ENCODE measurements around the gene PPP1R18.

Gene PPP1R18

DNA sequence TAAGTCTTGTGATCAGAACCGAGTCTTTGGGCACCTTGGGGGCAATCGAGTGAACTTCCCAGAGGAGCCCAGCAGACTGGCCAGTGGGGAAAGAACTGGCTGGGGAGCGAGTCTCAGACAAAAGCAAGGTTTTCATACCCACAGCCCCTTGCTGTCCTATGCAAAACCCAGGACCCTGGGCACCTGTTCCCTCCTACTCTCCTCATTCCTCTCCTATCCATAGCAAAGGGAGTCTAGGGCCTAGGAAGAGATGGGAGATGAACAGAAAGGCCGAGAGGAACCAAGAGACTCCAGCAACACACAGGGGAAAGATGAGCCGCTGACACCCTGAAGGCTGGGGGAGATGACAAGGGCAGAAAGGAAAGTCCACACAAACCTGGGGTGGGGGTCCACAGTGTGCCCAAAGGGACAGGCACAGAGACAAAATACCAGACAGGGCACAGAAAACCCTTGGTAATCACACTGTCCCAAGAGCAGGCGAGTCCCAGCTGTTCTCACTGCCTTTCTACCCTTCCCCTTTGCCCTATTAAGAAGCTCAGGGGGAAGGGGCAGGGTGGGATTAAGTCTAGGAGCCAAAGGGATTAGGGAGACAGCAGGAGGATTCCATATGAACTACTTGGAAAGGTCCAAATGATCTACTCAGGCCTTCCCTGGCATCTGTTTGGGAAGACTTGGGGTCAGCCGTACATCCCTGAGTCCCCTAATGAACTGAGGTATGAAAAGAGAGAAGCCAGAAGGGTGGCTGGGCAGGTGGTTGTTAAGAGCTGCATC lies 6.5 kb downstream of the PPP1R18 start:
- no peak overlapping the region for H2BK15ac ChIP-seq (ENCODE audit: low read length)
- no peaks in the 10 kb centered on the region for H3K9me3 ChIP-seq (replicated peaks in 1 of 2; ENCODE audit: control insufficient read depth in 2 of 2, insufficient read depth in 1 of 2, low read depth in 1 of 2, low read length in 2 of 2)
- no peaks in the 10 kb centered on the region for H3K79me1 ChIP-seq (ENCODE audit: low read depth, low read length)
- H2BK12ac ChIP-seq (ENCODE audit: low read length) = no peak overlapping the region
- peaks cover 23 to 70% of the 10 kb centered on the region in 2 donors for H3K36me3 ChIP-seq (replicated peaks in 1 of 2; ENCODE audit: control insufficient read depth in 2 of 2, insufficient read depth in 2 of 2, low read length in 2 of 2)
- peak overlapping the region; percentile 19 for H2BK5ac ChIP-seq (ENCODE audit: low read length)
- H4K8ac ChIP-seq (ENCODE audit: low read depth, low read length) = no peak overlapping the region
- DNase-seq (ENCODE audit: low spot score) = no peak
- H3K4ac ChIP-seq (ENCODE audit: low read length) = no peak overlapping the region
- peak overlapping the region; percentile 10 for H3K27ac ChIP-seq (replicated peaks; ENCODE audit: low read length)
- H2AFZ ChIP-seq (ENCODE audit: low read length) = no peak overlapping the region
- no peak overlapping the region for H4K91ac ChIP-seq (ENCODE audit: low read depth, low read length, poor library complexity)
- H3K4me2 ChIP-seq (ENCODE audit: insufficient read depth, low read length, poor library complexity, severe bottlenecking) = no peak overlapping the region
- peak overlapping the region; percentile 29 for H3K18ac ChIP-seq (ENCODE audit: low read length)
- H3K14ac ChIP-seq (ENCODE audit: low read length) = no peak overlapping the region
- H3K4me3 ChIP-seq (ENCODE audit: low read length in 2 of 2) = no peak overlapping the region
- no peak overlapping the region for H2AK5ac ChIP-seq (ENCODE audit: low read depth, low read length)
- no peak overlapping the region for H2BK120ac ChIP-seq (ENCODE audit: low read depth, low read length)
- WGBS, 2 donors (ENCODE audit: extremely low coverage in 2 of 2, insufficient read length in 2 of 2, insufficient replicate concordance in 1 of 2) = no CpG with 5 or more reads among the region's 7 CpGs
- no peak overlapping the region for H3K23ac ChIP-seq (ENCODE audit: low read depth, low read length, poor library complexity)
- H3K9ac ChIP-seq (ENCODE audit: low read depth, low read length, poor library complexity) = peak overlapping the region; percentile 27
- peaks cover 30 to 35% of the 10 kb centered on the region in 2 donors for H3K4me1 ChIP-seq (ENCODE audit: control insufficient read depth in 2 of 2, insufficient read depth in 1 of 2, low read depth in 1 of 2, low read length in 2 of 2)
- H3K27me3 ChIP-seq (ENCODE audit: control insufficient read depth in 3 of 3, insufficient read depth in 3 of 3, low read depth in 1 of 3, low read length in 3 of 3) = no peaks in the 10 kb centered on the region

DNA sequence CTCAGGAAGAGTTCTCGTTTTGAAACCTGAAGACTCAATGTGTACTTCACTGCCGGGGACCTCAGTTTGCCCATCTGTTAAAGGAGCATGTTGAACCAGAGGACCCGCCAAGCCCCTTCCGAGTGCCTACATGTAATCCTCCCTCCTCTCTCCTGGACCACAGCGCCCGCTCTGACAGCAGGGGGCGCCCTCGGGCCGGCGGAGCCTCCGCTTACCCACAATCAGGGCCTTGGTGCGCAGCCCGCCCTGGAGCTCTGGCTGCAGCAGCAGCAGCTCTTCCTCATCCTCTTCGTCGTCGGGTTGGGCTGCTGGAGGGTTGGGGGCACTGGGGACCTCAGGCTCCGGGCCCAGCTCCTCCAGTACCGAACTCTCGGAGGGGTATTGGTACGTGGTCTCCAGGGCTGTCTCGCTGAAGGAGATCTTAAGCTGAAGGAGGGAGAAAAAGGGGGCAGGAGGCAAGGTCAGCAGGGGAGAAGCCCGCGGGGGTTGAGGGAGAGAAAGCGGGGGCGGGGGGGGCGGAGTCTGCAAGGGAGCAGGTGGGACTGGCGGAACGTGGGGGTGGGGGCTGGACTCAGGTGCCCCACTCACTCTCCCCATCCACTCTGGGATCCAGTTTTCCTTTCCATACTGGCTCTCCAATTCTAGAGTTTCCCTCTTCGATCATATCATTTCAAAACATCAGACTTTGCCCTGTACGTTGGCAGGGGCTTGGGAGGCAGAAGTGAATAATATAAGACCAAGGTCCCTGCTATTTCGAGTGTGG lies 7.3 kb downstream of the PPP1R18 start:
- Histone ChIP-seq H3K4me3 (ENCODE audit: low read length in 2 of 2) (no peak overlapping the region), H3K14ac (ENCODE audit: low read length) (no peak overlapping the region), H2BK5ac (ENCODE audit: low read length) (peak overlapping the region; percentile 19), H4K91ac (ENCODE audit: low read depth, low read length, poor library complexity) (no peak overlapping the region), H3K9ac (ENCODE audit: low read depth, low read length, poor library complexity) (no peak overlapping the region), H3K18ac (ENCODE audit: low read length) (peak overlapping the region; percentile 84), H2AK5ac (ENCODE audit: low read depth, low read length) (peak overlapping the region; percentile 65), H2BK15ac (ENCODE audit: low read length) (no peak overlapping the region), H2BK120ac (ENCODE audit: low read depth, low read length) (peak overlapping the region; percentile 62), H3K4me1 (ENCODE audit: control insufficient read depth in 2 of 2, insufficient read depth in 1 of 2, low read depth in 1 of 2, low read length in 2 of 2) (peaks cover 24 to 30% of the 10 kb centered on the region in 2 donors), H3K27me3 (ENCODE audit: control insufficient read depth in 3 of 3, insufficient read depth in 3 of 3, low read depth in 1 of 3, low read length in 3 of 3) (no peaks in the 10 kb centered on the region), H2AFZ (ENCODE audit: low read length) (no peak overlapping the region), H3K23ac (ENCODE audit: low read depth, low read length, poor library complexity) (no peak overlapping the region), H3K9me3 (replicated peaks in 1 of 2; ENCODE audit: control insufficient read depth in 2 of 2, insufficient read depth in 1 of 2, low read depth in 1 of 2, low read length in 2 of 2) (no peaks in the 10 kb centered on the region), H4K8ac (ENCODE audit: low read depth, low read length) (no peak overlapping the region), H3K27ac (replicated peaks; ENCODE audit: low read length) (no peak overlapping the region), H3K79me1 (ENCODE audit: low read depth, low read length) (no peaks in the 10 kb centered on the region), H2BK12ac (ENCODE audit: low read length) (no peak overlapping the region), H3K4ac (ENCODE audit: low read length) (no peak overlapping the region), H3K4me2 (ENCODE audit: insufficient read depth, low read length, poor library complexity, severe bottlenecking) (peak overlapping the region; percentile 14), H3K36me3 (replicated peaks in 1 of 2; ENCODE audit: control insufficient read depth in 2 of 2, insufficient read depth in 2 of 2, low read length in 2 of 2) (peaks cover 23 to 66% of the 10 kb centered on the region in 2 donors)
- WGBS, 2 donors (ENCODE audit: extremely low coverage in 2 of 2, insufficient read length in 2 of 2, insufficient replicate concordance in 1 of 2) = no CpG with 5 or more reads among the region's 31 CpGs
- DNase-seq (ENCODE audit: low spot score) = peak; percentile 71

DNA sequence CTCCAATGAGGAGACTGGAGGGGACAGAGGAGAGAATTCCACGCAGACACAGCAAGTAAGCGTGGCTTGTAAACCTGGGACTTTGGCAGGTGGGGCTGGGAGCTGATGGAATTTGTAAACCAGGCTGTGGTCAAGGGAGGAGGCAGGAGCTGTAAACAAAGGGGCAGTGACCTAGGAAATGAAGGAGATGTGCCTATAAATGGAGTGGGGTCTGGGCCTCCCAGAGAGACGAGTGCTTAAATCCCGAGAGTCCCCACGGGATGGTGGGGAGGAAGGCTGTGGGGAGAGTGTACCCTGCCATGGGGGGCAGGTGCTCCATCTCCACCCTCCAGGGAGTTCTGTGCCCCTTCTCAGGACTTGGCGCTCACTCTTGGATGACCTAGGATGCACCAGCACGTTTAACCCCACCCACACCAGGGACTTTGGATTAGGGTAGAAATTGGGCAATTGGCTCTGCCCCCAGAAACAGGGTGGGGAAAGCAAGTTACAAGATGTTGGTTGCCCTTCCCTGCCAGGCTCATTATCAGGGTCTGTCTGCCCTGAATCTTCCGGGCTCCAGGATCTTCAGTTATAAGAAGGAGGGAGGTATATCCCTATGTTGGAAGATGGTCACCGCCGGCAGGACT lies 9.7 kb downstream of the PPP1R18 start:
- H3K36me3 ChIP-seq (replicated peaks in 1 of 2; ENCODE audit: control insufficient read depth in 2 of 2, insufficient read depth in 2 of 2, low read length in 2 of 2) = peaks cover 23 to 54% of the 10 kb centered on the region in 2 donors
- no peak overlapping the region for H4K8ac ChIP-seq (ENCODE audit: low read depth, low read length)
- H3K4me1 ChIP-seq (ENCODE audit: control insufficient read depth in 2 of 2, insufficient read depth in 1 of 2, low read depth in 1 of 2, low read length in 2 of 2) = peaks cover 8 to 12% of the 10 kb centered on the region in 2 donors
- H3K18ac ChIP-seq (ENCODE audit: low read length) = no peak overlapping the region
- no peak overlapping the region for H4K91ac ChIP-seq (ENCODE audit: low read depth, low read length, poor library complexity)
- peaks cover 6% of the 10 kb centered on the region for H3K79me1 ChIP-seq (ENCODE audit: low read depth, low read length)
- H3K4me2 ChIP-seq (ENCODE audit: insufficient read depth, low read length, poor library complexity, severe bottlenecking) = no peak overlapping the region
- H2BK12ac ChIP-seq (ENCODE audit: low read length) = no peak overlapping the region
- no peak overlapping the region for H3K4me3 ChIP-seq (ENCODE audit: low read length in 2 of 2)
- H3K27me3 ChIP-seq (ENCODE audit: control insufficient read depth in 3 of 3, insufficient read depth in 3 of 3, low read depth in 1 of 3, low read length in 3 of 3) = no peaks in the 10 kb centered on the region
- peak overlapping the region; percentile 24 for H2BK5ac ChIP-seq (ENCODE audit: low read length)
- H3K14ac ChIP-seq (ENCODE audit: low read length) = no peak overlapping the region
- no peak overlapping the region for H3K23ac ChIP-seq (ENCODE audit: low read depth, low read length, poor library complexity)
- H3K4ac ChIP-seq (ENCODE audit: low read length) = no peak overlapping the region
- no peak overlapping the region for H2BK120ac ChIP-seq (ENCODE audit: low read depth, low read length)
- no peak overlapping the region for H2AFZ ChIP-seq (ENCODE audit: low read length)
- H3K9me3 ChIP-seq (replicated peaks in 1 of 2; ENCODE audit: control insufficient read depth in 2 of 2, insufficient read depth in 1 of 2, low read depth in 1 of 2, low read length in 2 of 2) = no peaks in the 10 kb centered on the region
- no peak overlapping the region for H3K27ac ChIP-seq (replicated peaks; ENCODE audit: low read length)
- WGBS, 2 donors (ENCODE audit: extremely low coverage in 2 of 2, insufficient read length in 2 of 2, insufficient replicate concordance in 1 of 2) = no CpG with 5 or more reads among the region's 10 CpGs
- no peak overlapping the region for H2BK15ac ChIP-seq (ENCODE audit: low read length)
- no peak for DNase-seq (ENCODE audit: low spot score)
- H2AK5ac ChIP-seq (ENCODE audit: low read depth, low read length) = no peak overlapping the region
- no peak overlapping the region for H3K9ac ChIP-seq (ENCODE audit: low read depth, low read length, poor library complexity)
